Measurements from ENCODE around the gene IPO11. TPM values are rescaled to one million over a fixed set of nuclear protein-coding genes. Genes with fewer than 3 reads are reported as not detected.
"Not testable (repeated sequence)": the region's sequence is repeated elsewhere in the genome, so short reads cannot be mapped to it uniquely, and the experiment has no call there.

The IPO11 gene
- total RNA-seq, 1 experiment from 2014 or later = 28.7 TPM

GRCh38 chr5:62593331-62593730, 180.8 kb downstream of the IPO11 start:
- peak; percentile 26 for DNase-seq (ENCODE audit: extremely low read depth, low read depth)

- DNase-seq (ENCODE audit: extremely low read depth, low read depth) = no peak
These were observed 181.9 kb downstream of the IPO11 start for GRCh38 chr5:62594364-62594984.

- no peak for DNase-seq (ENCODE audit: extremely low read depth, low read depth)
These were observed 183.5 kb downstream of the IPO11 start for GRCh38 chr5:62596096-62596495.

- DNase-seq (ENCODE audit: extremely low read depth, low read depth) = no peak
These were observed 184.1 kb downstream of the IPO11 start for GRCh38 chr5:62596691-62597090.

GRCh38 chr5:62597314-62597713, 184.8 kb downstream of the IPO11 start:
- DNase-seq (ENCODE audit: extremely low read depth, low read depth) = no peak

- DNase-seq (ENCODE audit: extremely low read depth, low read depth) = no peak
These were observed 188.1 kb downstream of the IPO11 start for GRCh38 chr5:62600560-62601252.

- DNase-seq (ENCODE audit: extremely low read depth, low read depth) = no peak
These were observed 191.4 kb downstream of the IPO11 start for GRCh38 chr5:62603934-62604333.

- DNase-seq (ENCODE audit: extremely low read depth, low read depth) = no peak
These were observed 193.1 kb downstream of the IPO11 start for GRCh38 chr5:62605638-62606037.

GRCh38 chr5:62606878-62607277, 194.3 kb downstream of the IPO11 start:
- no peak for DNase-seq (ENCODE audit: extremely low read depth, low read depth)

GRCh38 chr5:62607615-62608014, 195.1 kb downstream of the IPO11 start:
- DNase-seq (ENCODE audit: extremely low read depth, low read depth) = no peak

- no peak for DNase-seq (ENCODE audit: extremely low read depth, low read depth)
These were observed 196.3 kb downstream of the IPO11 start for GRCh38 chr5:62608529-62609511.

GRCh38 chr5:62614355-62614754, 201.8 kb downstream of the IPO11 start:
- DNase-seq (ENCODE audit: extremely low read depth, low read depth) = no peak

GRCh38 chr5:62616615-62617277, 204.2 kb downstream of the IPO11 start:
- no peak for DNase-seq (ENCODE audit: extremely low read depth, low read depth)

GRCh38 chr5:62617943-62618342, 205.4 kb downstream of the IPO11 start:
- no peak for DNase-seq (ENCODE audit: extremely low read depth, low read depth)

- no peak for DNase-seq (ENCODE audit: extremely low read depth, low read depth)
These were observed 208.2 kb downstream of the IPO11 start for GRCh38 chr5:62620761-62621160.

GRCh38 chr5:62621280-62621679, 208.7 kb downstream of the IPO11 start:
- no peak for DNase-seq (ENCODE audit: extremely low read depth, low read depth)

- DNase-seq (ENCODE audit: extremely low read depth, low read depth) = no peak
These were observed 210.7 kb downstream of the IPO11 start for GRCh38 chr5:62623271-62623670.

- not testable (repeated sequence) for DNase-seq (ENCODE audit: extremely low read depth, low read depth)
These were observed 211.9 kb downstream of the IPO11 start for GRCh38 chr5:62624436-62624835.

- DNase-seq (ENCODE audit: extremely low read depth, low read depth) = no peak
These were observed 214.0 kb downstream of the IPO11 start for GRCh38 chr5:62626534-62626933.

GRCh38 chr5:62627121-62627520, 214.6 kb downstream of the IPO11 start:
- no peak for DNase-seq (ENCODE audit: extremely low read depth, low read depth)

- DNase-seq (ENCODE audit: extremely low read depth, low read depth) = no peak
These were observed 215.3 kb downstream of the IPO11 start for GRCh38 chr5:62627901-62628300.
